Keratinocyte (primary cell): ENCODE results near the gene TRAPPC6A. TPM values are rescaled to one million over a fixed set of nuclear protein-coding genes. Genes with fewer than 3 reads are reported as not detected.

Experiments
- DNase-seq: peaks from one replicate; pipeline ENCODE4 v3.0.0-alpha.2; 2011; ENCODE audit warnings: low read depth, missing footprints, low spot score
- FAIRE-seq: peaks from 2 replicates; lab custom pipeline; 2011; peaks lifted over from hg19 to GRCh38; lab: Jason Lieb, UNC
- H2AFZ ChIP-seq: 2 replicates; pipeline ENCODE4 v1.6.0; 2012; ENCODE audit warnings: low read length, control low read depth, inconsistent platforms; ENCODE audit not compliant: control insufficient read depth
- H3K27ac ChIP-seq: 2 replicates; pipeline ENCODE4 v1.5.1; 2011; ENCODE audit warnings: low read length; ENCODE audit not compliant: control insufficient read depth, insufficient read depth
- H3K27me3 ChIP-seq: 3 replicates; pipeline ENCODE4 v1.6.0; 2011; ENCODE audit warnings: low read length; ENCODE audit not compliant: control insufficient read depth, insufficient read depth; ENCODE audit errors: extremely low read depth
- H3K36me3 ChIP-seq, 2 experiments: 2 replicates in 1 of 2; 3 replicates in 1 of 2; pipeline ENCODE4 v1.5.1; 2011; ENCODE audit warnings: low read length in 2 of 2, mild to moderate bottlenecking in 1 of 2; ENCODE audit not compliant: control insufficient read depth in 2 of 2, insufficient read depth in 2 of 2; ENCODE audit errors: extremely low read depth in 1 of 2
- H3K4me1 ChIP-seq: 3 replicates; pipeline ENCODE4 v1.5.1; 2011; ENCODE audit warnings: low read length; ENCODE audit not compliant: control insufficient read depth, insufficient read depth; ENCODE audit errors: extremely low read depth
- H3K4me2 ChIP-seq: 3 replicates; pipeline ENCODE4 v1.6.0; 2011; ENCODE audit warnings: low read depth, low read length; ENCODE audit not compliant: control insufficient read depth, insufficient read depth; ENCODE audit errors: extremely low read depth
- H3K4me3 ChIP-seq, 3 experiments: fragments of 200-600 bp in 1 of 3; sonication (generic) in 1 of 3; 2 replicates in 2 of 3; 3 replicates in 1 of 3; pipeline ENCODE4 v1.5.1; 2011 to 2016; ENCODE audit warnings: low read length in 3 of 3, mild to moderate bottlenecking in 3 of 3, control low read depth in 2 of 3, inconsistent platforms in 1 of 3, low read depth in 1 of 3, mixed read lengths in 1 of 3, mixed run types in 1 of 3, moderate library complexity in 1 of 3; ENCODE audit not compliant: control insufficient read depth in 2 of 3, insufficient read depth in 2 of 3; ENCODE audit errors: extremely low read depth in 1 of 3
- H3K79me2 ChIP-seq: 2 replicates; pipeline ENCODE4 v1.6.0; 2012; ENCODE audit warnings: low read length; ENCODE audit not compliant: control insufficient read depth, insufficient read depth
- H3K9ac ChIP-seq: 3 replicates; pipeline ENCODE4 v1.6.0; 2011; ENCODE audit warnings: low read length; ENCODE audit not compliant: control insufficient read depth, insufficient read depth; ENCODE audit errors: extremely low read depth
- H3K9me1 ChIP-seq: 3 replicates; pipeline ENCODE4 v1.6.0; 2011; ENCODE audit warnings: low read length; ENCODE audit not compliant: control insufficient read depth, insufficient read depth; ENCODE audit errors: extremely low read depth
- H3K9me3 ChIP-seq: 2 replicates; pipeline ENCODE4 v1.5.1; 2012; ENCODE audit warnings: low read depth, low read length; ENCODE audit not compliant: control insufficient read depth
- H4K20me1 ChIP-seq: 3 replicates; pipeline ENCODE4 v1.6.0; 2011; ENCODE audit warnings: low read length; ENCODE audit not compliant: control insufficient read depth, insufficient read depth; ENCODE audit errors: extremely low read depth
- EZH2 ChIP-seq: IDR thresholded peaks from one replicate; pipeline ENCODE4 v1.6.1; 2012; ENCODE audit warnings: inconsistent platforms, mild to moderate bottlenecking, low read length, moderate library complexity
- dilution Hi-C: fragments of 300-500 bp; cut with MboI; formaldehyde crosslinking; loops from one replicate; pipeline ENCODE4 v1.7.0; 2020; ENCODE audit warnings: low sequenced_read_pairs; ENCODE audit not compliant: extremely low pct_ligation_motif_present
- polyA plus RNA-seq, 5 experiments: library from polyadenylated mRNA; depleted of rRNA in 3 of 5; stranded (reverse) in 3 of 5; stranded (forward) in 1 of 5; unstranded in 1 of 5; fragments of >200 nt; gene quantifications; 1 replicate in 1 of 5; 2 replicates in 3 of 5; 3 replicates in 1 of 5; pipeline versions ENCODE4 v1.2.1 to v1.2.3, GENCODE V29; 2011 to 2012; ENCODE audit warnings: missing spikeins in 2 of 5, low read depth in 1 of 5, low replicate concordance in 1 of 5
- TF ChIP-seq, protein P1 (sequence below), 3 experiments: IDR thresholded peaks in 1 of 3; conservative IDR thresholded peaks in 1 of 3; optimal IDR thresholded peaks in 1 of 3; 2 replicates in 2 of 3; 3 replicates in 1 of 3; pipeline versions ENCODE3 to v1.5.1; 2011; ENCODE audit warnings: low read length in 3 of 3, mild to moderate bottlenecking in 3 of 3, moderate library complexity in 2 of 3, control low read depth in 1 of 3, inconsistent platforms in 1 of 3; ENCODE audit not compliant: insufficient read depth in 2 of 3; ENCODE audit errors: extremely low read depth in 1 of 3

The TRAPPC6A gene
- polyA plus RNA-seq, 1 donor (not counting 4 experiments of a cell fraction or from before 2014, with no cell fraction given) = 4.7 TPM

- Histone ChIP-seq H4K20me1 (no peaks in the 10 kb centered on the region), H3K27me3 (no peaks in the 10 kb centered on the region), H3K4me2 (no peak overlapping the region), H3K9ac (no peak overlapping the region), H3K4me3 (no peak overlapping the region), H2AFZ (no peak overlapping the region), H3K27ac (no peak overlapping the region), H3K9me3 (no peaks in the 10 kb centered on the region), H3K4me1 (peaks cover 16% of the 10 kb centered on the region), H3K36me3 (no peaks in the 10 kb centered on the region), H3K79me2 (no peaks in the 10 kb centered on the region), H3K9me1 (no peaks in the 10 kb centered on the region)
- no peak for TF ChIP-seq EZH2
- TF ChIP-seq, protein P1, sequence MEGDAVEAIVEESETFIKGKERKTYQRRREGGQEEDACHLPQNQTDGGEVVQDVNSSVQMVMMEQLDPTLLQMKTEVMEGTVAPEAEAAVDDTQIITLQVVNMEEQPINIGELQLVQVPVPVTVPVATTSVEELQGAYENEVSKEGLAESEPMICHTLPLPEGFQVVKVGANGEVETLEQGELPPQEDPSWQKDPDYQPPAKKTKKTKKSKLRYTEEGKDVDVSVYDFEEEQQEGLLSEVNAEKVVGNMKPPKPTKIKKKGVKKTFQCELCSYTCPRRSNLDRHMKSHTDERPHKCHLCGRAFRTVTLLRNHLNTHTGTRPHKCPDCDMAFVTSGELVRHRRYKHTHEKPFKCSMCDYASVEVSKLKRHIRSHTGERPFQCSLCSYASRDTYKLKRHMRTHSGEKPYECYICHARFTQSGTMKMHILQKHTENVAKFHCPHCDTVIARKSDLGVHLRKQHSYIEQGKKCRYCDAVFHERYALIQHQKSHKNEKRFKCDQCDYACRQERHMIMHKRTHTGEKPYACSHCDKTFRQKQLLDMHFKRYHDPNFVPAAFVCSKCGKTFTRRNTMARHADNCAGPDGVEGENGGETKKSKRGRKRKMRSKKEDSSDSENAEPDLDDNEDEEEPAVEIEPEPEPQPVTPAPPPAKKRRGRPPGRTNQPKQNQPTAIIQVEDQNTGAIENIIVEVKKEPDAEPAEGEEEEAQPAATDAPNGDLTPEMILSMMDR (optimal IDR thresholded peaks at IDR 0.05 in 1 of 3, IDR thresholded peaks at IDR 0.05 in 1 of 3, conservative IDR thresholded peaks at IDR 0.05 in 1 of 3; ENCODE audit: extremely low read depth in 1 of 3, insufficient read depth in 2 of 3, low read length in 3 of 3) = no peak
- FAIRE-seq = no peak
- DNase-seq = no peak
- dilution Hi-C loops = no loop called here
Measured at GRCh38 chr19:45168767-45169351, 9.2 kb downstream of the TRAPPC6A start.

- Histone ChIP-seq H3K27me3 (no peaks in the 10 kb centered on the region), H3K9ac (no peak overlapping the region), H4K20me1 (peaks cover 2% of the 10 kb centered on the region), H2AFZ (no peak overlapping the region), H3K79me2 (no peaks in the 10 kb centered on the region), H3K4me3 (no peak overlapping the region), H3K36me3 (no peaks in the 10 kb centered on the region), H3K27ac (no peak overlapping the region), H3K9me3 (no peaks in the 10 kb centered on the region), H3K4me2 (no peak overlapping the region), H3K4me1 (peaks cover 35% of the 10 kb centered on the region), H3K9me1 (no peaks in the 10 kb centered on the region)
- no peak for FAIRE-seq
- TF ChIP-seq, protein P1 (optimal IDR thresholded peaks at IDR 0.05 in 1 of 3, IDR thresholded peaks at IDR 0.05 in 1 of 3, conservative IDR thresholded peaks at IDR 0.05 in 1 of 3; ENCODE audit: extremely low read depth in 1 of 3, insufficient read depth in 2 of 3, low read length in 3 of 3) = no peak
- no peak for TF ChIP-seq EZH2
- DNase-seq = no peak
- dilution Hi-C loops = no loop called here
Measured at GRCh38 chr19:45166723-45167252, 11.2 kb downstream of the TRAPPC6A start.
